Fibroblast of villous mesenchyme (primary cell): ENCODE results near the gene GSTO2. TPM values are rescaled to one million over a fixed set of nuclear protein-coding genes. Genes with fewer than 3 reads are reported as not detected.

Source experiments
- DNase-seq: peaks from one replicate; pipeline ENCODE4 v3.0.0-alpha.2; 2010; ENCODE audit warnings: low read depth
- H3K4me3 ChIP-seq: 2 replicates; pipeline ENCODE4 v1.5.1; 2011; ENCODE audit warnings: low read depth, mild to moderate bottlenecking, low read length
- small RNA-seq: library from RNA; depleted of rRNA; stranded (forward); fragments of <200 nt; gene quantifications from one replicate; pipeline ENCODE3, GENCODE V24; 2012
- total RNA-seq: library from RNA; depleted of rRNA; stranded (reverse); fragments of >200 nt; gene quantifications from 2 replicates; pipeline ENCODE4 v1.2.3, GENCODE V29; 2012
- TF ChIP-seq, protein P1 (sequence below): IDR thresholded peaks from 2 replicates; pipeline ENCODE4 v1.5.1; 2012; ENCODE audit warnings: low read depth, mild to moderate bottlenecking, low read length; ENCODE audit not compliant: insufficient read depth

Gene GSTO2
- total RNA-seq, 1 donor: 2.2 TPM

DNA sequence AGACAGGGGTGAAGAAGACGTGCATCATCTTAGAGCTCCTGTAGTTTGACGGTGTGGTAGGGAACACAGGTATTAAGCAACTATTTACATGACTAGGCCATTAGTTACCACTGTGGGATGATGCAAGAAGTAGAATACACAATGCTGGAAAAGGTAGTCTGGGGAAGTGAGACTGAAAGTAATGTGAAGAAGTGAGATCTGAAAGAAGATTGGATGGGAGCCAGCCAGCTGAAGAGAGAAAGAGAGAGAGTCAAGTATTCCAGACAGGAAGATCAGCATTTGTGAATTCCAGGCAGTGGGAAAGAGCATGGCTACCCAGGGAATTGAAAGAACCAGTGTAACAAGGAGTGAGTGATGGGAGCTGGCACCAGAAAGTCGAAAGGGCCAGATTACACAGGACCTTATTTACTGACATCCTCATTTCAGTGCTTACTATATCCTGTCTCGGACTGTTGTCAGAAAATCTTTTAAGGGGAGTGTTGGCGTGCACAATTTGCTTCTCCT lies 80.7 kb downstream of the GSTO2 start:
- TF ChIP-seq, protein P1, sequence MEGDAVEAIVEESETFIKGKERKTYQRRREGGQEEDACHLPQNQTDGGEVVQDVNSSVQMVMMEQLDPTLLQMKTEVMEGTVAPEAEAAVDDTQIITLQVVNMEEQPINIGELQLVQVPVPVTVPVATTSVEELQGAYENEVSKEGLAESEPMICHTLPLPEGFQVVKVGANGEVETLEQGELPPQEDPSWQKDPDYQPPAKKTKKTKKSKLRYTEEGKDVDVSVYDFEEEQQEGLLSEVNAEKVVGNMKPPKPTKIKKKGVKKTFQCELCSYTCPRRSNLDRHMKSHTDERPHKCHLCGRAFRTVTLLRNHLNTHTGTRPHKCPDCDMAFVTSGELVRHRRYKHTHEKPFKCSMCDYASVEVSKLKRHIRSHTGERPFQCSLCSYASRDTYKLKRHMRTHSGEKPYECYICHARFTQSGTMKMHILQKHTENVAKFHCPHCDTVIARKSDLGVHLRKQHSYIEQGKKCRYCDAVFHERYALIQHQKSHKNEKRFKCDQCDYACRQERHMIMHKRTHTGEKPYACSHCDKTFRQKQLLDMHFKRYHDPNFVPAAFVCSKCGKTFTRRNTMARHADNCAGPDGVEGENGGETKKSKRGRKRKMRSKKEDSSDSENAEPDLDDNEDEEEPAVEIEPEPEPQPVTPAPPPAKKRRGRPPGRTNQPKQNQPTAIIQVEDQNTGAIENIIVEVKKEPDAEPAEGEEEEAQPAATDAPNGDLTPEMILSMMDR: no peak
- peak; percentile 82 for DNase-seq
- H3K4me3 ChIP-seq: no peak overlapping the region

DNA sequence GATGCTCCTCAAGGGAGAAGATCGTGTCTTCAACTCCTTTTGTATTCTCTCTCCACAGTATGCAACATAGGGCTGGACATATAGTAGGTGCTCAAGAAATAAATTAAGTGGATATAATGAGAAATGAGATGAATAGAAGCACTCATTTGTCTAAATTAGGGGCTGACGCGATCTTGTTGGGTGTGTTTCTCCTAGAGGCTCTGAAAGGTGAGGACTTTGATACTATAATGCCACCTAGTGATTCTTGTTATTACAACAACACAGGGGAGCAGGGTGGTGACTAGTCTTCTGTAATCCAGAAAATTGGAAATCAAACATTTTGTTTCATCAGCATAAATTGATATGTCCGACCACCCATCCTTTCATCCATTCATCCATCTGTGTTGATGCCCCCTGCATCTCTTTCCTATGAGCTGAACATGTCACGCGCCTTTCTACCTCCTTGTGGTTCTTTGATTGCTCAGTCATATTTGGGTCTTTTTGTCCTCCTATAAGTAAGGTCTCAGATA lies 81.2 kb downstream of the GSTO2 start:
- H3K4me3 ChIP-seq: no peak overlapping the region
- DNase-seq: peak; percentile 80
- TF ChIP-seq, protein P1: peak; percentile 68

DNA sequence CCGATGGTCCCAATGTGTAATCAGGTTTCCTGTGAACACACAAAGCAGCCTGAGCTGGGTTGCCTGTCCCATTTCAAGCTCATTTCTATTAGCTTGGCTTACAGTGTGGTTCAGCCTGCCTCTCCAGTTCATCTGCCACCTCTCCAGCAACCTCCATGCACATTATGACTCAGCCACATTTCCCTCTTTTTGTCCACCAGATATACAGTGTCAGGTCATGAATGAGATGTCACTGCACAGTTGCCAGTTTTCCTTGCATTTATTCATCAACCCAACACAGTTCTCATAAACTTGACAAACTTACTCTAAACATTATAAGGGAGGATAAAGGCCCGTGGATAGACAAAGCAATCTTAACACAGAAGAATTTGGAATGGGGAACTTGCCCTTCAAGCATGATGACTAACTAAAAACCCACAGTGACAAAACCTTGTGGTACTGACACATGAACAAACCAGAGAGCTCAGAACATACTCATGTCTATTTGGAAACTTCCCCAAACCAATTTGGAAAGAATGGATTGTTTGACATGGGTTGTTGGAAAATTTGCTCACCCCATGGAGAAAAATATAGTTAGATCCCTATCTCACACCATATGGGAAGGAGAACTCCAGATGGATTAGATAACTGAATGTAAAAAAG lies 82.2 kb downstream of the GSTO2 start:
- H3K4me3 ChIP-seq: no peak overlapping the region
- TF ChIP-seq, protein P1: no peak
- peak; percentile 26 for DNase-seq

DNA sequence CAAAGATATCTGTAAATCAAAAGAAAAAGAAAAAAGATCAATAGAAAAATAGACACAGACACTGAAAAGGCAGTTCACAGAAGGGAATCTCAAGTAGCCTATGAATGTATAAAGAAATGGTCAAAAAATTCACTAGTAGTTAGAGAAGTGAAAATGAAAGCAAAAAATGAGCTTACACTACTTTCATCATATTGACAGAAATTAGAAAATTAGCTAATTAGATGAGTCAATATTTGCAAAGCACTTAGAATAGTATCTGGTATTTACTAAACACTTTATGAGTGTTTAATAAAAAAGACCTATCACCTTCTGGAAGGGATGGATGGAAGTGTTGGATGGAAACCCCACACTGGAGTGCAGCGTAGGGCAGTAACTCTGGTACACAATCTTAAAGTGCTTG lies 82.9 kb downstream of the GSTO2 start:
- no peak for DNase-seq
- H3K4me3 ChIP-seq: peak overlapping the region; percentile 2
- TF ChIP-seq, protein P1: no peak

DNA sequence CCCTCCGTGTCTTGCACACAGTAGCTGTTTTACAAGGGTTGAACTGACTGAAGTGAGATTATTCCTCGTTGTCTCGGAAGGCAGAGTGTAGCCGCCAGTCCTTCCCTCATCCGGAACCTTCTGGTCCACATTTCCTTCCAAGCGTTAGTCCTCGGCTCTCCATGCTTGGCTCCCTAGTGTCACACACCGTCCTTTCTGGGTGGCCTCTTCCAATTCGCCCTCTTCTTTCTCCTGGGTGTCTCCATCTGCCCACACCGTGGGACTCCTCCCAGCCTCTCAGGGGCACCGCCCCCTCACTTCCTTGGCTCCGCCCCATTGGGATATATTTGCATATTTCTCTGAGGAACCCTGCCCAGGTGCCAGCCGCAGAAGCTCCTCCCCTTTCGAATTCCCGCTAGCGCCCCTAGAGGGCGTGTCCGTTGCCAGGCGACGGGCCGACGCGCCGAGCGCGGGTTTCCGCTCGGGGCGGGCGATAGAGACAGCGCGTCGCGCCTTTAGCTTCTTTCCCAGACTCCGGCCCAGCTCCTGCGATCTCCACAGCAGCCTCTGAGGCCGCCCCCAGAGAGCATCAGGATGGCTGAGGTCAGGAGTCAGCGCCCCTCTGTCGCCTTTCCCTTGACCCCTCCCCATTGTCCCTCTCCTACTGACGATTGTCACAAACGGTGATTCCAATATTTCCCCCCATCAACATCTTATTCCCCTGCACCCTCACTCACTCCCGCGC lies 84.5 kb downstream of the GSTO2 start, which contains the start of gene CFAP58:
CFAP58 (plus strand) TSS at position 509 of the 724 bp plus-strand sequence; CDS start at position 574, 65 bp downstream.
- H3K4me3 ChIP-seq: peak within 1 kb of the TSS; percentile 59
- TF ChIP-seq, protein P1: peak; percentile 75
- peak; percentile 86 for DNase-seq

Small RNA genes lying within 50 kb of the gene (small RNA-seq; reads per million reads assigned to genes)
- gene MIR4482: not detected

Other genes starting within 250 kb of the GSTO2 start
- gene COL17A1, start 183.3 kb upstream of the GSTO2 start, total RNA-seq: not detected in 2 replicates
- gene SFR1, start 147.0 kb upstream of the GSTO2 start, total RNA-seq: 6.1 and 8.2 TPM in 2 replicates
- gene CFAP43, start 36.8 kb upstream of the GSTO2 start, total RNA-seq: under 0.01 TPM in 1 of 2 replicates, not detected in the other
- 156 and 175 TPM in 2 replicates for gene GSTO1, start 14.3 kb upstream of the GSTO2 start, total RNA-seq
- 9.9 and 10.3 TPM in 2 replicates for gene ITPRIP, start 69.3 kb downstream of the GSTO2 start, total RNA-seq
- 0.43 and 0.64 TPM in 2 replicates for gene CFAP58, start 84.6 kb downstream of the GSTO2 start, total RNA-seq